Measurements from ENCODE around the gene RHBDD1. TPM values are rescaled to one million over a fixed set of nuclear protein-coding genes. Genes with fewer than 3 reads are reported as not detected.

Gene RHBDD1
- total and polyA plus RNA-seq, 11 donors = 4.7 to 44.5 (median 32.6) TPM

DNA sequence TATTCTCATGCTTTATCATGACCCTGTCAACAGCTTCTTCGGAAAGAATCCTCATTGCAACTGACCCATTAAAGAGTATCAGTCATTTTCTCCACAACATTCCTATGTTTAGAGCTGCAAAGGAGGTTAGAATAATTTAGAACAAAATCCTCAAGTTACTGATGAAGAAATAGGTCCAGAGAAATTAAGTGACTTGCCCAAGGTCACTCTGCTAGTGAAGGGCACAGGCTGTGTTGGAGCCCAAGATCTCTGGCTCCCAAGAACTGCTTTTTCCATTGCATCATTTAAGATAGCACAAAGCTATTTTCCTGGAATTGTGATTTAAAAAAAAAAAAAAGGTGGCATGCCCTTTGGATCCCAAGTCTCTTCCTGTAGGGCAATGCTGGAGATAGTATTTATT lies 45.8 kb upstream of the RHBDD1 start:
- intact Hi-C loops (cut with DNase I) = loop anchor here (5.0 to 10.0 kb wide), 15 partner anchors 33 to 575 kb away; no protein-coding TSS in a partner anchor
- H3K4me3 ChIP-seq = no peak overlapping the region
- H3K27ac ChIP-seq = peak overlapping the region; percentile 88 to 98 (median 94)
- ATAC-seq = peak in 3 of 4 donors; percentile 5 to 39 (median 12)
- H3K27me3 ChIP-seq = no peaks in the 10 kb centered on the region
- TF ChIP-seq, protein P1, sequence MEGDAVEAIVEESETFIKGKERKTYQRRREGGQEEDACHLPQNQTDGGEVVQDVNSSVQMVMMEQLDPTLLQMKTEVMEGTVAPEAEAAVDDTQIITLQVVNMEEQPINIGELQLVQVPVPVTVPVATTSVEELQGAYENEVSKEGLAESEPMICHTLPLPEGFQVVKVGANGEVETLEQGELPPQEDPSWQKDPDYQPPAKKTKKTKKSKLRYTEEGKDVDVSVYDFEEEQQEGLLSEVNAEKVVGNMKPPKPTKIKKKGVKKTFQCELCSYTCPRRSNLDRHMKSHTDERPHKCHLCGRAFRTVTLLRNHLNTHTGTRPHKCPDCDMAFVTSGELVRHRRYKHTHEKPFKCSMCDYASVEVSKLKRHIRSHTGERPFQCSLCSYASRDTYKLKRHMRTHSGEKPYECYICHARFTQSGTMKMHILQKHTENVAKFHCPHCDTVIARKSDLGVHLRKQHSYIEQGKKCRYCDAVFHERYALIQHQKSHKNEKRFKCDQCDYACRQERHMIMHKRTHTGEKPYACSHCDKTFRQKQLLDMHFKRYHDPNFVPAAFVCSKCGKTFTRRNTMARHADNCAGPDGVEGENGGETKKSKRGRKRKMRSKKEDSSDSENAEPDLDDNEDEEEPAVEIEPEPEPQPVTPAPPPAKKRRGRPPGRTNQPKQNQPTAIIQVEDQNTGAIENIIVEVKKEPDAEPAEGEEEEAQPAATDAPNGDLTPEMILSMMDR (IDR thresholded peaks at IDR 0.05) = no peak
- TF ChIP-seq POLR2A (IDR thresholded peaks at IDR 0.05) = no peak
- no peaks in the 10 kb centered on the region for H3K36me3 ChIP-seq
- no peak for DNase-seq
- H3K4me1 ChIP-seq = peaks cover 0 to 79% (median 64%) of the 10 kb centered on the region in 12 donors
- H3K9me3 ChIP-seq = no peaks in the 10 kb centered on the region
- WGBS, 4 donors = 36 to 62% (median 51%) methylated on average over 1 of the region's 1 CpG

DNA sequence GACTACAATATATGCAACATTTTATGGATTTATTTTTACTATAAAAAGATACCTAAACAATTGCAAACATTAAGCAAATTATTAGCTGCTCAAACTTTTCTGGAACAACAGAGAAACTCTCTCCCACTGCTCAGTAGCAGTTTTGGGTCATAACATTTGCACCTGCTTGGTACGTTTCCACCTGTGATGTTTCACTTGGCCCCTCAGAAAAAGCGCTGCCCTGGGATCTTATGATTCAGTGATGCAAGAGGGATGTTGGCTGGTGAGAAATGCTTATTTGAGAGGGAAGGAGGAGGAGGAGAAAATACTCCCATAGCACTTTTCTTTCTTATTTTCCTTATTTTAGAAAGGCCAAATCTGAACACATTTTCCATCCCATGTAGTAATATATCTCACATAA lies 45.4 kb upstream of the RHBDD1 start:
- H3K36me3 ChIP-seq = no peaks in the 10 kb centered on the region
- peak overlapping the region; percentile 88 to 98 (median 94) for H3K27ac ChIP-seq
- WGBS, 4 donors = 64 to 78% (median 70%) methylated on average over 2 of the region's 2 CpGs
- TF ChIP-seq, protein P1 (IDR thresholded peaks at IDR 0.05) = no peak
- no peak for TF ChIP-seq POLR2A (IDR thresholded peaks at IDR 0.05)
- H3K4me1 ChIP-seq = peaks cover 0 to 83% (median 68%) of the 10 kb centered on the region in 12 donors
- intact Hi-C loops (cut with DNase I) = loop anchor here (5.0 to 10.0 kb wide), 15 partner anchors 33 to 576 kb away; no protein-coding TSS in a partner anchor
- H3K4me3 ChIP-seq = peak overlapping the region in 8 of 12 donors; percentile 71 to 97 (median 83)
- no peak for DNase-seq
- no peaks in the 10 kb centered on the region for H3K9me3 ChIP-seq
- H3K27me3 ChIP-seq = no peaks in the 10 kb centered on the region
- no peak for ATAC-seq

DNA sequence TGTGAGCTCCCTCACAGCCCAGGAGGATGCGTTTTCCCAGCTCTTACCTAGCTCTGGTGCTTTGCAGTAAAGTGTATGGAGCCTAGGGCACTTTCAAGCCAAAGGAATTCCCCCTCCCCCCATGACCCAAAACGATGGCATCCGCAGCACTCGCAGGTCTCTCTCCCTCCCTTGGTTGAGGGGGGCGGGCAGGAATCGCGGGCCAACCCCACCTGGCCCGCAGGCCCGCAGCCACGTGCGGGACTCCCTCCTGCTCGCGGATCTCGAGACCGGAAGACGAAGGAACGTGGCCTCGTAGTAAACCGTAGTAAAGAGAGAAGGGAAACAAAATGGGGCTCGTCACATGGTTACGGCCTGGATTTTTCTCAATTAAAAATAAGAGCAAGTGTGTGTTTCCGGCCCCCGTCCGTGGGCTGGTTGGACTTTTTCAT lies 44.8 kb upstream of the RHBDD1 start:
- intact Hi-C loops (cut with DNase I) = loop anchor here (5.0 to 10.0 kb wide), 15 partner anchors 34 to 576 kb away; no protein-coding TSS in a partner anchor
- WGBS, 4 donors = 1 to 2% (median 1%) methylated on average over 10 to 24 of the region's 24 CpGs
- H3K4me3 ChIP-seq = peak overlapping the region; percentile 43 to 97 (median 76)
- ATAC-seq (peak; percentile 0 to 35 (median 20)), DNase-seq (peak in 3 of 5 donors; percentile 52 to 67 (median 60))
- H3K9me3 ChIP-seq = no peaks in the 10 kb centered on the region
- H3K36me3 ChIP-seq = no peaks in the 10 kb centered on the region
- TF ChIP-seq, protein P1 (IDR thresholded peaks at IDR 0.05) = no peak
- TF ChIP-seq POLR2A (IDR thresholded peaks at IDR 0.05) = no peak
- peak overlapping the region; percentile 88 to 98 (median 94) for H3K27ac ChIP-seq
- peaks cover 0 to 85% (median 73%) of the 10 kb centered on the region in 12 donors for H3K4me1 ChIP-seq
- H3K27me3 ChIP-seq = no peaks in the 10 kb centered on the region

DNA sequence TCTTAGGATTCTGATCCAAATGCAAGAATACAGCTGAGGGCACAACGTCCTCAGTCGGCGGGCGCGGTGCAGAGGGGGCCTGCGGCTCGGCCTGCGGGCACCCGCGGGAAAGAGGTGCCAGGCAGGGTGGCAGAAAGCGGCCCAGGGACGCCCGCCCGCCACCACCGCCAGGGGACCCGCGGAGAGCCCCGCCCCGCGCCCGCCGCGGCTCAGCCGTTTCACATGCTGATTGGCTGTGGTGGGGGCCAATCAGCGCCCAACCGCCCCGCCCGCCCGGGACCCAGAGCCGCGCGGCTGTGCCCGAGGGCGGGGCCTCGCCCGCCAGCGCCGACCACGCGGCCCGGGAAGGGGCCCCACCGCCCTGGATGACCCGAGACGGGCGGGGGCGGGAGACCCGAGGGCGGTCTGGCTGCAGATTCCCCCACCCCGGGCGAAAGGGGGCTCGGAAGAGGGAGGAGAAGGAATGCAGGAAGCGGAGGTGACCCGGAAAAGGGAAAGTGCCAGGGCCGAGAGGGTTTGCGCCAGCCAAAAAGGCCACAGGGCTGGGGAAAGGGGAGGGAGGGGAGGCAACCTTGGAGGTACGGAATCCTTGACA lies 44.3 kb upstream of the RHBDD1 start:
- peak overlapping the region; percentile 43 to 97 (median 76) for H3K4me3 ChIP-seq
- peaks cover 0 to 88% (median 71%) of the 10 kb centered on the region in 12 donors for H3K4me1 ChIP-seq
- peak; percentile 93 to 96 (median 95) for DNase-seq
- H3K9me3 ChIP-seq = no peaks in the 10 kb centered on the region
- WGBS, 4 donors = 0% methylated on average over 16 to 56 of the region's 56 CpGs
- no peaks in the 10 kb centered on the region for H3K27me3 ChIP-seq
- peak overlapping the region; percentile 88 to 98 (median 94) for H3K27ac ChIP-seq
- intact Hi-C loops (cut with DNase I) = loop anchor here (2.0 to 10.0 kb wide), 16 partner anchors 34 to 577 kb away; no protein-coding TSS in a partner anchor
- H3K36me3 ChIP-seq = peaks cover 0 to 4% (median 0%) of the 10 kb centered on the region in 9 donors
- TF ChIP-seq, protein P1 (IDR thresholded peaks at IDR 0.05) = peak; percentile 10 to 65 (median 42)
- peak in 1 of 2 donors; percentile 81 for TF ChIP-seq POLR2A (IDR thresholded peaks at IDR 0.05)
- peak; percentile 78 to 96 (median 90) for ATAC-seq

Data from heart left ventricle (tissue), 16 donors.